Inferior parietal cortex (tissue), 1 donor: ENCODE measurements around the gene PRDM15.

Source experiments
- DNase-seq: peaks from one replicate; pipeline ENCODE4 v3.0.0-alpha.2; 2016; ENCODE audit errors: extremely low spot score

PRDM15 gene

GRCh38 chr21:41843584-41843983 lies 35.6 kb downstream of the PRDM15 start:
- no peak for DNase-seq

- DNase-seq: no peak
These were observed 38.3 kb downstream of the PRDM15 start for GRCh38 chr21:41840880-41841279.

- no peak for DNase-seq
These were observed 39.6 kb downstream of the PRDM15 start for GRCh38 chr21:41839387-41840000.

- no peak for DNase-seq
These were observed 41.3 kb downstream of the PRDM15 start for GRCh38 chr21:41837756-41838297.

- DNase-seq: no peak
These were observed 42.8 kb downstream of the PRDM15 start for GRCh38 chr21:41836166-41837015.

GRCh38 chr21:41835711-41836154 lies 43.4 kb downstream of the PRDM15 start:
- DNase-seq: no peak

- DNase-seq: no peak
These were observed 44.0 kb downstream of the PRDM15 start for GRCh38 chr21:41834926-41835663.

- no peak for DNase-seq
These were observed 44.8 kb downstream of the PRDM15 start for GRCh38 chr21:41834252-41834925.

- no peak for DNase-seq
These were observed 45.5 kb downstream of the PRDM15 start for GRCh38 chr21:41833497-41834115.

GRCh38 chr21:41832596-41833496 lies 46.3 kb downstream of the PRDM15 start:
- no peak for DNase-seq

- DNase-seq: no peak
These were observed 47.1 kb downstream of the PRDM15 start for GRCh38 chr21:41831866-41832595.

GRCh38 chr21:41831453-41831831 lies 47.7 kb downstream of the PRDM15 start:
- DNase-seq: no peak

GRCh38 chr21:41830764-41831452 lies 48.2 kb downstream of the PRDM15 start:
- DNase-seq: no peak

GRCh38 chr21:41830145-41830707 lies 48.9 kb downstream of the PRDM15 start:
- DNase-seq: no peak

- no peak for DNase-seq
These were observed 50.2 kb downstream of the PRDM15 start for GRCh38 chr21:41828884-41829360.

- no peak for DNase-seq
These were observed 50.9 kb downstream of the PRDM15 start for GRCh38 chr21:41827951-41828883.

- no peak for DNase-seq
These were observed 53.3 kb downstream of the PRDM15 start for GRCh38 chr21:41825881-41826280.
